Osteoblast (primary cell): ENCODE data around the gene GRHL3. TPM values are rescaled to one million over a fixed set of nuclear protein-coding genes. Genes with fewer than 3 reads are reported as not detected.

Source experiments
- DNase-seq: peaks from one replicate; pipeline ENCODE4 v3.0.0; 2011; ENCODE audit warnings: low spot score, mixed read lengths; ENCODE audit not compliant: insufficient read length; ENCODE audit errors: missing footprints
- H2AFZ ChIP-seq: 2 replicates; pipeline ENCODE4 v1.6.0; 2011; ENCODE audit warnings: mild to moderate bottlenecking, low read length
- H3K27ac ChIP-seq: 2 replicates; pipeline ENCODE4 v1.5.1; 2011; ENCODE audit warnings: mild to moderate bottlenecking, low read depth, low read length, moderate library complexity
- H3K27me3 ChIP-seq: 2 replicates; pipeline ENCODE4 v1.6.0; 2012; ENCODE audit warnings: mild to moderate bottlenecking, control low read depth, inconsistent platforms, low read length, moderate library complexity; ENCODE audit not compliant: insufficient read depth
- H3K36me3 ChIP-seq: 2 replicates; pipeline ENCODE4 v1.5.1; 2011; ENCODE audit warnings: mild to moderate bottlenecking, low read length, control low read depth, moderate library complexity; ENCODE audit not compliant: insufficient read depth
- H3K4me1 ChIP-seq: 2 replicates; pipeline ENCODE4 v1.5.1; 2011; ENCODE audit warnings: mild to moderate bottlenecking, low read length, control low read depth, moderate library complexity; ENCODE audit not compliant: insufficient read depth
- H3K4me2 ChIP-seq: 2 replicates; pipeline ENCODE4 v1.6.0; 2011; ENCODE audit warnings: mild to moderate bottlenecking, low read length; ENCODE audit not compliant: insufficient read depth
- H3K4me3 ChIP-seq: fragments of 200-600 bp; sonication (generic); 3 replicates; pipeline ENCODE4 v1.5.1; 2012; ENCODE audit warnings: mild to moderate bottlenecking, low read length, inconsistent platforms; ENCODE audit not compliant: insufficient read depth
- H3K79me2 ChIP-seq: 2 replicates; pipeline ENCODE4 v1.6.0; 2012; ENCODE audit warnings: mild to moderate bottlenecking, low read length, control low read depth, inconsistent platforms; ENCODE audit not compliant: insufficient read depth
- H3K9me3 ChIP-seq: 2 replicates; pipeline ENCODE4 v1.5.1; 2011; ENCODE audit warnings: low read depth, low read length, control low read depth
- H4K20me1 ChIP-seq: 2 replicates; pipeline ENCODE4 v1.6.0; 2012; ENCODE audit warnings: mild to moderate bottlenecking, low read length, control low read depth; ENCODE audit not compliant: insufficient read depth
- total RNA-seq: library from RNA; depleted of rRNA; stranded (reverse); fragments of >200 nt; gene quantifications from 2 replicates; pipeline ENCODE4 v1.2.3, GENCODE V29; 2012
- TF ChIP-seq, protein P1 (sequence below): IDR thresholded peaks from 2 replicates; pipeline ENCODE4 v1.5.1; 2011; ENCODE audit warnings: mild to moderate bottlenecking, low read depth, low read length, moderate library complexity; ENCODE audit errors: extremely low read depth

Gene GRHL3
- total RNA-seq, 1 donor = not detected

GRCh38 chr1:24382165-24382577 is 63.0 kb downstream of the GRHL3 start:
- TF ChIP-seq, protein P1, sequence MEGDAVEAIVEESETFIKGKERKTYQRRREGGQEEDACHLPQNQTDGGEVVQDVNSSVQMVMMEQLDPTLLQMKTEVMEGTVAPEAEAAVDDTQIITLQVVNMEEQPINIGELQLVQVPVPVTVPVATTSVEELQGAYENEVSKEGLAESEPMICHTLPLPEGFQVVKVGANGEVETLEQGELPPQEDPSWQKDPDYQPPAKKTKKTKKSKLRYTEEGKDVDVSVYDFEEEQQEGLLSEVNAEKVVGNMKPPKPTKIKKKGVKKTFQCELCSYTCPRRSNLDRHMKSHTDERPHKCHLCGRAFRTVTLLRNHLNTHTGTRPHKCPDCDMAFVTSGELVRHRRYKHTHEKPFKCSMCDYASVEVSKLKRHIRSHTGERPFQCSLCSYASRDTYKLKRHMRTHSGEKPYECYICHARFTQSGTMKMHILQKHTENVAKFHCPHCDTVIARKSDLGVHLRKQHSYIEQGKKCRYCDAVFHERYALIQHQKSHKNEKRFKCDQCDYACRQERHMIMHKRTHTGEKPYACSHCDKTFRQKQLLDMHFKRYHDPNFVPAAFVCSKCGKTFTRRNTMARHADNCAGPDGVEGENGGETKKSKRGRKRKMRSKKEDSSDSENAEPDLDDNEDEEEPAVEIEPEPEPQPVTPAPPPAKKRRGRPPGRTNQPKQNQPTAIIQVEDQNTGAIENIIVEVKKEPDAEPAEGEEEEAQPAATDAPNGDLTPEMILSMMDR = no peak
- no peaks in the 10 kb centered on the region for H3K79me2 ChIP-seq
- no peak overlapping the region for H3K4me3 ChIP-seq
- H2AFZ ChIP-seq = no peak overlapping the region
- no peak overlapping the region for H3K4me2 ChIP-seq
- H3K36me3 ChIP-seq = peaks cover 4% of the 10 kb centered on the region
- peaks cover 25% of the 10 kb centered on the region for H3K4me1 ChIP-seq
- no peaks in the 10 kb centered on the region for H3K27me3 ChIP-seq
- no peaks in the 10 kb centered on the region for H3K9me3 ChIP-seq
- no peak for DNase-seq
- no peak overlapping the region for H3K27ac ChIP-seq
- H4K20me1 ChIP-seq = no peaks in the 10 kb centered on the region

- Histone ChIP-seq H3K36me3 (peaks cover 4% of the 10 kb centered on the region), H3K27ac (no peak overlapping the region), H3K79me2 (no peaks in the 10 kb centered on the region), H3K4me3 (no peak overlapping the region), H4K20me1 (no peaks in the 10 kb centered on the region), H3K27me3 (no peaks in the 10 kb centered on the region), H3K4me1 (peaks cover 25% of the 10 kb centered on the region), H2AFZ (no peak overlapping the region), H3K9me3 (no peaks in the 10 kb centered on the region), H3K4me2 (no peak overlapping the region)
- TF ChIP-seq, protein P1 = no peak
- DNase-seq = no peak
Measured at GRCh38 chr1:24383381-24383940, 64.3 kb downstream of the GRHL3 start.

GRCh38 chr1:24384251-24385090 is 65.3 kb downstream of the GRHL3 start:
- H3K9me3 ChIP-seq = no peaks in the 10 kb centered on the region
- peak overlapping the region; percentile 17 for H2AFZ ChIP-seq
- peaks cover 4% of the 10 kb centered on the region for H3K36me3 ChIP-seq
- no peaks in the 10 kb centered on the region for H4K20me1 ChIP-seq
- no peak overlapping the region for H3K4me3 ChIP-seq
- DNase-seq = peak; percentile 82
- no peaks in the 10 kb centered on the region for H3K79me2 ChIP-seq
- H3K4me2 ChIP-seq = peak overlapping the region; percentile 7
- TF ChIP-seq, protein P1 = no peak
- no peaks in the 10 kb centered on the region for H3K27me3 ChIP-seq
- H3K27ac ChIP-seq = peak overlapping the region; percentile 41
- H3K4me1 ChIP-seq = peaks cover 25% of the 10 kb centered on the region
